NAMALWA (cell line): ENCODE measurements around the gene RBPMS2.
"Not testable (repeated sequence)": the region's sequence is repeated elsewhere in the genome, so short reads cannot be mapped to it uniquely, and the experiment has no call there.

Source experiments
- DNase-seq: peaks from one replicate; pipeline ENCODE4 v3.0.0-alpha.2; 2015; ENCODE audit warnings: low spot score

RBPMS2 gene

GRCh38 chr15:64753480-64754185 lies 21.8 kb downstream of the RBPMS2 start:
- no peak for DNase-seq

- DNase-seq, result no peak
These were observed 23.9 kb downstream of the RBPMS2 start for GRCh38 chr15:64751464-64751863.

GRCh38 chr15:64749999-64750657 lies 25.3 kb downstream of the RBPMS2 start:
- DNase-seq, result no peak

- no peak for DNase-seq
These were observed 26.2 kb downstream of the RBPMS2 start for GRCh38 chr15:64749167-64749566.

GRCh38 chr15:64748251-64748650 lies 27.1 kb downstream of the RBPMS2 start:
- DNase-seq, result no peak

GRCh38 chr15:64747578-64747977 lies 27.8 kb downstream of the RBPMS2 start:
- DNase-seq, result no peak

GRCh38 chr15:64746921-64747320 lies 28.5 kb downstream of the RBPMS2 start:
- DNase-seq, result no peak

GRCh38 chr15:64746356-64746755 lies 29.0 kb downstream of the RBPMS2 start:
- DNase-seq, result no peak

GRCh38 chr15:64743691-64744090 lies 31.7 kb downstream of the RBPMS2 start:
- DNase-seq, result no peak

- DNase-seq, result no peak
These were observed 32.5 kb downstream of the RBPMS2 start for GRCh38 chr15:64742921-64743320.

- no peak for DNase-seq
These were observed 33.0 kb downstream of the RBPMS2 start for GRCh38 chr15:64742385-64742784.

- DNase-seq, result not testable (repeated sequence)
These were observed 33.7 kb downstream of the RBPMS2 start for GRCh38 chr15:64741708-64742107.

- peak; percentile 73 for DNase-seq
These were observed 34.8 kb downstream of the RBPMS2 start for GRCh38 chr15:64740311-64741170.

GRCh38 chr15:64739577-64740143 lies 35.7 kb downstream of the RBPMS2 start:
- no peak for DNase-seq

- no peak for DNase-seq
These were observed 36.2 kb downstream of the RBPMS2 start for GRCh38 chr15:64739156-64739555.

GRCh38 chr15:64738226-64739095 lies 36.9 kb downstream of the RBPMS2 start:
- no peak for DNase-seq

GRCh38 chr15:64732156-64732860 lies 43.1 kb downstream of the RBPMS2 start:
- DNase-seq, result no peak

GRCh38 chr15:64731805-64732151 lies 43.6 kb downstream of the RBPMS2 start:
- DNase-seq, result no peak

- DNase-seq, result peak; percentile 82
These were observed 44.2 kb downstream of the RBPMS2 start for GRCh38 chr15:64731012-64731804.

- DNase-seq, result no peak
These were observed 45.2 kb downstream of the RBPMS2 start for GRCh38 chr15:64730151-64730550.
